GM19351 (cell line): ENCODE results near the gene JMJD7.

Source experiments
- ATAC-seq: cut with Tn5 transposase; IDR thresholded peaks from one replicate; pipeline ENCODE4 v1.9.1; 2021; ENCODE audit warnings: mild to moderate bottlenecking, moderate library complexity; ENCODE audit not compliant: unreplicated experiment

JMJD7 gene

DNA sequence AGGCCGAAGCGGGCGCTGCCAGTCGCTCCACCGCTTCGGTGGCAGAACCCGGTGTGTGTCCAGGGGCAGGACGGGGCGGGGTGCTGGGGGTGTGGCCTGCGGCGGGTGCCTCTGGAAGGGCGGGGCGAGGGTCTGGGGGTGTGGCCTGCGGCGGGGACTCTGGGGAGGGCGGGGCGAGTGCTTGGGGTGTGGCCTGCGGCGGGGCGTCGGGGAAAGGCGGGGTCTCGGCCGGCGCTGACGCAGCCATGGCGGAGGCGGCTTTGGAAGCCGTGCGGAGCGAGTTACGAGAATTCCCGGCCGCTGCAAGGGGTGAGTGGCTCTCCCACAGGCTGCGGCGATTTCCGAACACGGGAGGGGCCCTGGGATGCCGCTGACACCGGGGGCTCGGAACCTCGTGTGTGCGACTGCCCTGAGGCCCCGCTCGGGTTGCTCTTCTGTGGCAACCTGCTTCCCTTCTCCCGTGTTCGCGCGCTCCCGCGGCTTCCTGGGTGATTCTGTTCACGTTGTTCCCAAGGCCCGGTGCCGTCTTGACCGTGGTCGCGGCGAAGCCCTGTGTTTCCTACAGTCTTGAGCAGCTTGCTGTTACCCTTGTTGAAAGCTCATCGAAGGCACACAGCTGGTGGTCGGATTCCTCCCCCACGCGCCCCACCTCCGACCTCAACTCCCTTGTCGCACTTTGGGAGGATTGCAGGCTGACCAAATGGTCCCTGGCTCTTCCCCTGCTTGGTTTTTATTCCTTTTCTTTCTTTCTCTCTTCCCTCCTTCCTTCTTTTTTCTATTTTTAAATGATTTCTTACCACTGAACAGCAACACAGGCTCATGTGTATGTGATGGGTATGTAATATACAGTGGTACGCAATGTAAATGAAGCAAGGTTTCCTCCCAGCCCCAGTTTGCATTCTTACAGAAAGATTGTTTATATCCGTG is at the start of gene JMJD7:
JMJD7 (plus strand) TSS at position 213 of the 927 bp plus-strand sequence; CDS start at position 246, 33 bp downstream.
- peak; percentile 82 for ATAC-seq

DNA sequence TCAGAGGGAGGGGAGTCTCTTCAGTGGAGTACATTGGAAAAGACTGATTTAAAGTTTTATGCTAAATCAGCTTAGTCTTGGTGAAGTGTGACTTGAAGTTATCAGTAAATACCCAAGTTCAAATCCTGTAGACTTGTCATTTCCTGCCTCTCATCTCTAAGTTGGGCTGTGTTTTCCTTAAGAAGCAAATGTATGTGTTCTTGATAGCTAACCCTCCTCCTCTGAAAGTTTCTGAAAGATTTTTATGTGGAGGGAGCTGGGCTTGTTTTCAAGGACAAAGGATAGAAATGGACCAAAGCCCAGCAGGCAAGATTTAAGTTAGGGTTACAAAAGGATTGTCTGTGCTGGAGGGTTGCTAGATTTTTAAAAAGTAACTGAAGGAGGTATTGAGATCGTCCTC is 49.4 kb upstream of the JMJD7 start:
- no peak for ATAC-seq

DNA sequence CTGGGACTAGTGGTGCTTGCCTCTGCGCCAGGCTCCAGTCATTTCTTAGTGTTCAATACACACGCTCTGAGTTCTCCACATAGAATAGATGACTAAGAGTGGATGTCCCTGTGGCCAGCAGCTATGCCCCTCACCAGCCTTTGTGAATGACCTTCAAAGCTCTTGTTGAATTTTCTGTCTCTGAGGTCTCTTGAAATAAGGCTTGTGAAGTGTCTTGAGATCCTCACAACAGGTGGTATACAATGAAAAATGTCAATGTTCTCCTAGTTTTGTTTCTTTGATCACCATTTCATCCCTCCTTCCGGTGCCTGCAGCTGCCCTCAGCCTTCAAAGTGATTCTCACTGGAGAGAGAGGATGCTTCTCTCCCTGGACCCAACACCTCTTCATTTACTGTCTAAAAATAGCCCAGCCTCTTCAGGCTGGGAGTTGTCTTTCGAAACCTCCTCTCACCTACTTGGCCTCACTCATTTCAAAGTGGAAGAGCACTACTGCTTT is 48.2 kb upstream of the JMJD7 start:
- ATAC-seq: no peak

DNA sequence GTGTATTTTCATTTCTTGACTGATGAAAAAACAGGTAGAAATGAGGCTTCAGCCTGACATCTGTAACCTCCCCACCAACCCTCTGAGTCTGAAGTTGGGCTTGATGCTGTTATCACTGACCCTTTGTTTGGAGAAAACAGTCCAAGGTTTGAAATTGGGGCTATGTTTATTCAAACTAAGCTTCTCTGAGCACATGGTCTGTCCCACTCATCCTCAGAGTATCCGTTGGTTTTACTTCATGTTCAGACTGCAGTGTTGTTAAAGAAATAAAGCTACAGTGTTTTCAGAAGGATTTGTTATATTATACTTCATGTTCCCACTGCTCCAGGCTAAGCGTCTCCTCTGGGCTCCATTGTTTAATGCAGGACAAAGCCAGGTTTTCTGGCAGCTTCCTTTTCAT is 47.6 kb upstream of the JMJD7 start:
- no peak for ATAC-seq

DNA sequence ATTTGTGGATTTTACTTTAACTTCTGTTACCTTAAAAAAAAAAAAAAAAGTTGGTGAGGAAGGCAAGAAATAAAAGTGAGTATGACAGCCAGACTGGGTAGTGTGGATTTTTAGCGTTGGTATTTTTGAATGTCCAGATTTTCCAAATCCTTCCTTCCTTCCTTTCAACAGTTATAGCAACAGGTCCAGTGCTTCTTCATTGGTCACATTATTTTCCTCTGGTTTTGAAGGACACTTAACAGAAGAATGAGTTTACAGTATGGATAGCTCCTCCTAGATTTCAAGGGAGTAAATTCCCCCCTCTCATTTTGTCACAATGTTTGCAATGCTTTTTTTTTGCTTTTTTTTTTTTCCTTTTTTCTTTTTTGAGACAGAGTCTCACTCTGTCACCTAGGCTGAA is 47.2 kb upstream of the JMJD7 start:
- no peak for ATAC-seq

DNA sequence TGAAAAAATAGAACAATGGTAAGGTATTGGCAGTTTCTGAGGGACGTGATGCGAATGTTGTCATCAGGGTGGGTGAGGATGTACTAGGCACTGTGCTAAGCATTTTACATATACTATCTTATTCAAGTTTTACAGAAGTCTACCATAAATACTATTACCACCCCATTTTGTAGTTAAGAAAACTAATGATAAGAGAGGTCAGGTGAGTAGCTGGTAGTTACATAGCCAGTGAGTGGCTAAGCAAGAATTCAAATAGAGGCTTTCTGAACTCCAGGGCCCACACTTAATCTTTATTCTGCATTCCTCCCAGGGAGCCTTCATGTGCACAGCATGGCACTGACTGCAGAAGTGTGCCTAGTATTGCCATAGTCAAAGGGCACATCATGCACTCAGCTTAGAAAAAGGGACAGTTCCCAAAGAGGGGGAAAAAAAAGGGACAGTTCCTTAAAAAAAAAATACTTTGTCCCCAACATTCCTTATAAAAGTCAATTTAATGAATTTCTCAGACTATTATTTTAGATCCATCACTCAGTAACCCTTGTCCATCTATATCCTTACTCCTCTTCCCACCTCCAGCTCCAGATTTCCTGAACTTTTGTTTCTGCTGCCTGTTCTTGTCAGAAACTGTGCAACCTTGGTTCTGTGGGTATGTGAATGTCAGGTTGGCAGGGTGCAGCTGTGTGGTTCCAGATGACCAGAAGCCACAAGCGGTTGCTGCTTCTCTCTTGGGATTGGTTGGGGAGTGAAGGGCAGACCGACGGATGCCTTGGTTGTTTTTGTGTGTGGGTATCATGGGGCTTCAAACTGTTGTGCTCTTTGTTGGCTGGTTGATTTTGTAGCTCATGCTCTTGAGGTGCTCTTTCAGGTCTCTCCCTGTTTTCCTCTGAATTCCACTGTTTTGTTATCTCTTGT is 45.3 kb upstream of the JMJD7 start:
- ATAC-seq: no peak

DNA sequence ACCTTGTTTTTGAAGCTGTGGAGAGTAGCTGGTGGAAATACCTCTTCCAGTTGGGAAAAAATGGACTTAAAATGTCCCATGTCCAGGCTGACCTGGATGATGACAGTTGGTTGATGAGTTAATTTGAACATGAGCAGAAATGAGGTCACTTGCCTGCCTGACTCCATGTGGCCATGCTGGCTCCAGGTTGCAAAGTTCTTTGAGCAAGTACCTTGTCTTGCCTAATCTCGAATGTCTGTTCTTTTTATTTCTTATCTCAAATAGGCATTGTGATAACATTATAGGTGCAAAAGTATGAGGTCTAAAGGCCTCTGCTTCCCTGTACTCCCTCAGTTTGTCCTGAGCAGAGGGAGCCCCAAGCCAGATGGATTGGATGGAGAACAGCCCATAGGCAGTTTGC is 44.6 kb upstream of the JMJD7 start:
- no peak for ATAC-seq

DNA sequence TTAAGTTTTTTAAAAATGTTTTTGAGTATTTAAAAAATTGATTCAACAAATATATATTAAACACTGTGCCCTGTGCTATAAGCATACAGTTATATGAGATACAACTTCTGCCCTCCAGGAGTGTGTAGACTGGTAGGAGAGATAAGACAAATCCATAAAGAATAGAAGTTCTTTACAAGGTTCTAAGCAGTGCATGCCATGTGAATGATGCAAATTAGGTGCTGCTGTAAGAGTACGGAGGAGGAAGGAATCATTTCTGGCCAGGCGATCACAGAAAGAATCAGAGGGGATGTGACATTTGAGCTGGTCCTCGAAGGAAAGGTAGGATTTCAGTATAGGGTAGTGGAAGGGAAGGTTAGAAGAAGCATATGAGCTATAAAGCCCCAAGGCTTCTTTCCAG is 39.6 kb upstream of the JMJD7 start:
- ATAC-seq: no peak

DNA sequence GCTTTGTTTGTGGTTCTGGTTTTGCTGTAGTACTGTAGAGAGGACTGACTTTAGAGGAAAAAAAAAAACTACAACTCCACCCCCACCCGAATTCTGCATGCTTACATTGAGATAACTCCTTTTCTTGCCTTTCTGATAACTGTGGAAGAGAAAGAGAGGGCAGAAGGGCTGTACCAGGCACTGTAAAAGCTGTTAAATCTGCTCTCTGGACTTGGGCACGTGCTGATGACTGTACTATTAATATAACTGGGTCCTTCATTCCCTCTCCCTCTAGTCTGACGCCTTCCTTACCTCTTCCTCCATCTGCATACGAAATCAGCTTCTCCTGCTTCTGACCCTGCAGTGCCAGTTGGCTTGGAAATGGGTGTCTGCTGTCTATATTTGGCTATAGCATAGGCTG is 38.7 kb upstream of the JMJD7 start:
- no peak for ATAC-seq

DNA sequence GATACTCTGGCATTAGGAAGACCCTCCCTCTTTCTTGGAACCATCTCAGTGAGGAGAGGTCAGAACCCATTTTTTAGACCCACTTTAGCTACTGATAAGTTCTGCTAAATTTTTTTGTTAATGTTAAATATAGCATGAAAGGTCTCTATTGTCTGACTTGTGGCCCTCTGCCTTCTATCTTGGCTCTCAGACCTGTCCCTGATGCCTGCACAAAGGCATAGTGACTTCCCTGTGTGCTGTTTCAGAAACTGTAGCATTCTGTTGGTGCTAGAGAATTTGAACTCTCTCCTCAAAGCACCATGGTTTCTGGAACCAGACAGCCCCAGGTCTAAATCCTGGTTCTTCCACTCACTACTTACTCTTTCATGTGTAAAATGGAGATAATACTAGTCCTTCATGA is 38.2 kb upstream of the JMJD7 start:
- ATAC-seq: no peak

DNA sequence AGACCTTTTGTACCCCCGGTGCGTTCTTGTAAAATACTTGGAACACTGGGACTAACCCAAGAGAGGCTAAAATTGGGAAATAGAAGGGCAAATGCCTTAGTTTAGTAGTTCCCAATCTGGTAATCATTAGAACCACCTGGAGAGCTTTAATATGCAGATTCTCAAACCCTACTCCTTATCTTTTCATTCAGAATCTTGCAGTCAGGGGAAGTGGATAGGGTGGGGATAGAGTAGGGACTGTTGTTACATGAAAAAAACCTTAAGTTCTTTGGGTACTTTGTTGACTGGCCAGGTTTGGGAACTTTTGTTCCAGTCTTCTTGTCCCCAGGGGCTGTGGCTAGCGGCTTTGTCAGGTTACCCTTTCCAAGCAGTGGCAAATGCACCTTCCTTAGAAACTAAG is 37.7 kb upstream of the JMJD7 start:
- ATAC-seq: no peak

DNA sequence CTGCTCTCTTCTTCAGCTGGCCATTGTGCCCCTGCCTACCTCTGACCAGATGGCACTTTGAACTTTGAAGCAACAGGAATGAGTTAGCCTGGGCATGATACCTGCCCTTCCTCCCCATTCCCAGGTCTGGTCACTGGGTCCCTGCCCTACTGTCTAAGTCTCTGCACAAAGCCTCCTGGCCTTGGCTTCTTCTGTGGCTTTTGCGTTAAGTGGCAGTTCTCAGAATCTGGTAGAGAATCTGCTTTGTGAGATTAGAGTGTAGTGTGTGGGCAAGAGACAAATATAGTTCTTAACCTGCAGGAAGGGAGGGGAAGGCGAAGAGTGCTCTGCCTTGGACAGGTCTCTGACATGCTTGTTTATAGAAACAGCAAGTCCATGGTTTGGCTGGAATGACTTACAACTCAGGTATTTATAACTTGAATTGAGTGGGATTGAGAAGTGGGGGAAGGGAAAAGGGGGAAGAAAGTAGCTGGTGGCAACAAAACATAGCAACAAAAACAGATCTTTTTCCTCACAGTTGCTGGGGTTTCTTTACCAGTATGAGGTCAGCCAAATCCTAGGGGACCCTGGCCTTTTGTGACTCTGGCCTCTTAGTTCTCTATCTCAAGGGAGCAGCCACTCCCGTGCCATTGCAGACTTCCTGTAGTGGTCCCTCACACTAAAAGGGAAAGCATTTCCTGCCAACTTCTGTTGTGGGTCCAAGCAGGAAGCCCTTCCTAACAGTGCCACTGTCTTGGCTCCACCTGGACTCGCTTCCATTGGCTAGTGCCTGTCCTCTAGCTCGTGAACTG is 36.9 kb upstream of the JMJD7 start:
- ATAC-seq: no peak

DNA sequence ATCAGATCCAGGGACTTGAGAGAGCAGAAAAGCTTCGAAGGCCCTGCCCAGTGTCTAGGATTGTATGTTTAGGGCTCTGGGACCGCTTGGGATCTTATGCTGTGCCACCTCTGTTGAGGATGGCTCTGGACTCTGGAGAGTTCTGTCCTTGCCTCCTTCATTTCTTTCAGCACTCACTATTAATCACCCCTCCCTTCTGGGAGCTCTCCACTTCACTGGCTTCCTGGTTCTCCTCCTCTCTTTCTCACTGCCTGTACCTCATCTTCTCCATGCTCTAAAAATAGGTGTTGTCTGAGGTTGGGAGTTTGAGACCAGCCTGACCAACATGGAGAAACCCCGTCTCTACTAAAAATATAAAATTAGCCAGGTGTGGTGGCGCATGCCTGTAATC is 36.4 kb upstream of the JMJD7 start:
- ATAC-seq: no peak

DNA sequence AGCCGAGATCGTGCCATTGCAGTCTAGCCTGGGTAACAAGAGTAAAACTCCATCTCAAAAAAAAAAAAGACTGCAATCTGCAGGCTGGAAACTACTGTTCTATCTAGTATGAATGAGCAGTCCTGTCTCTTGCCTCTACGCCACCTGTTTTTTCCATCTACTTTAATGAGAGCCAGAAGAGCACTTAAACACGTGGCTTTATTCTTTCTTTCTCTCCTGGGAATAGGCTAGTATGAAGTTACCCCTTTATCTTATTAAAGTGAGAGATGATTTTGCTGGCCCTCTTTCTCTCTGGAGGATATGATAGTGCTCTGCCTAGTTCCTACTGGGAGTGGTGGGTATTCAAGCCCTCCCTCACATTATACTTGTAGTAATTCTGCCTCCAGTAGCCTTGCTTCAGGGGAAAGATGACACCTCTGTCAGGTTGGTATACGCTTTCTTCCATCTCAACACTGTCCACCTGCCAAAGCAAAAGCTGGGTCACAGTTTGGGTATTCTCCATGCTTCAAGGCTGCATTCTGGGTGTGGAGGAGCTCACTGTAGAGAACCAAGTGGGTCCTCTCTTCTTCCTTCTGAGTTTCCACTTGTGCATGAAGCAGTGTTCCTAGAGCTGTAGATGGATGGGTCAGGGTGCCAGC is 35.8 kb upstream of the JMJD7 start:
- ATAC-seq: no peak

DNA sequence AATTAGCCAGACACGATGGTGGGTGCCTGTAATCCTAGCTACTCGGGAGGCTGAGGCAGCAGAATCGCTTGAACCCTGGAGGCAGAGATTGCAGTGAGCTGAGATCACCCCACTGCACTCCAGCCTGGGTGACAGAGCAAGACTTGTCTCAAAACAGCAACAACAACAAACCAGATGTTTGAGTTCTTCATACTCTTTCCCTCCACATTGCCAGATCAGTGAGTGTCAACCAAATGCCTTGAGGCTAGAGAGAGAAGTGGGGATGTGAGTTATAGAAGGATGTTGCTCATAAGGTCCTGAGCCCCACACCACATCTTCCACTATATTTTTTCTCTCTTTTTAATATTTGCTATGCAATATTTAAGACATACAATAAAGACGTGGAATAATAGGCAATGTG is 33.8 kb upstream of the JMJD7 start:
- ATAC-seq: no peak

DNA sequence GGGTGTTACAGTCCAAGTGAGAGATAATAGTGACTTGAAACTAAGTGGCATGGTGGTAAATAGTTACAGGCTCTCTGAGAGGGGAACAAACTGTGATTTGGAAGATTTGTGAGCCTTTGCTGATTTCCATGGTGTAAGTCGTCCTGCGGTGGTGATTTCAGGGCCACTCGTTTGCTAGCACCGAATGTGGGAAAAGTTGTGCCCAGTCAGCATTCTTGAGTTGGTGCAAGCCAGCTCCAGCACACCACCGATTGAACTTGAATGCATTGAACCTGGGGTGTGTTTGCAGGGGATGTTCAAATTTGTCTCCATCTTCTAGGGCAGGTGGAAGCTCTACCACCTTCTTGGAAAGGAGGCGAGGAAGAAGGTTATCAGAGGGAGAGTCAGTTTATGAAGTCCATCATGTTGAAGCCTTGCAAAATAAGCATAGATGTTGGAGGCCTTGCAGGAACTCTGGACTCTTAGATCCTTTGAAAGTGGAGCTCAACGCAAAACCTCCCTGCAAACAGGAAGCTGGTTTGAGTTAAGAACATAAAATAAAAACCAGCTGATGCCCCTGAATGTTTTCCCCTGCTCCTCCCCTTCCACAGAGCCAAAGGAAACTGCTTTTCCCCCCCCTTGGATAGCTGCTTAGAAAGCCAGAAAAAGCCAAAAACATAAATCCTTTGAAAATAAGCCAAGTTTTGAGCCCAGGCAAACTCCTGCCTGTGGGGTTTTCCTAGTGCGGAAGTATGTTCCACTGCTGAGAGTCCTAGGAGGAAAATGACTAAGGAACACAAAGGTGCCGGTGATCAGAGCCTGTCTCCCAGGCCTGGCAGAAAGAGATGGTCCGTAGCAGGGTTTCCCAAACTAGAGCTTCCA is 31.7 kb upstream of the JMJD7 start:
- no peak for ATAC-seq

DNA sequence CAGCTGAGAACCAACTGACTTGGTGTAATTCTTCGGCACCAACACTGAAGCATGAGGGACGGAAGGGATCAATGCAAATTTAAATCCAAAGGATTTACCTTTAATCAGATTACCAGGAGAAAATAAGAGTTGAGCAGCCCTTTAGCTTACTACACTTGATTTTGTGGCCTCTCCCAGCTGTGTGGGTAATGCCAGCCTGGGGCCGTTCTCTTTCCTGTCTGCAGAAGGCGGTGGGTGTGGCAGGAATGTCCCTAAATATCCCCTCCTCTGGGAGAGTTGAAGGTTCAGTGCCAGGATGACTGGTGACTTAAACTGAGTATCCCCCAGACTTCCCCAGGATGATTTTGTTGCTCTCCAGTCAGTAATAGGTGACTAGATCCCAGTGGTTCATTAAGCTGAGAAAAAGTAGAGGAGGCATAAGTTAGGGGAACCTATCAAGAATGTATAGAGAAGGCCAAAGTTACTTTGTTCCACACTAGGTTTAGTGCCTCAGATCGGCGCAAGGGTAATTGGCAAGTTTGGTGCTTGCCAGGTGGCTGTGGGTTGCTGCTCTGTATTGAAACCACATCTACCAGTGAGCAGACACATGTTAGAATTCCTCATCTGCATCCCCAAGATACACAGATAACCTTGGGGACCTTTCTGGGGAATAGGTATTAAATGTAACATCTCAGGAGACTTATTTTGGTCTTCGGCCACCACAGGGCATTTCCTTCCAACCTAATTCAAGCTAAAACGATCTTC is 30.5 kb upstream of the JMJD7 start:
- ATAC-seq: no peak

DNA sequence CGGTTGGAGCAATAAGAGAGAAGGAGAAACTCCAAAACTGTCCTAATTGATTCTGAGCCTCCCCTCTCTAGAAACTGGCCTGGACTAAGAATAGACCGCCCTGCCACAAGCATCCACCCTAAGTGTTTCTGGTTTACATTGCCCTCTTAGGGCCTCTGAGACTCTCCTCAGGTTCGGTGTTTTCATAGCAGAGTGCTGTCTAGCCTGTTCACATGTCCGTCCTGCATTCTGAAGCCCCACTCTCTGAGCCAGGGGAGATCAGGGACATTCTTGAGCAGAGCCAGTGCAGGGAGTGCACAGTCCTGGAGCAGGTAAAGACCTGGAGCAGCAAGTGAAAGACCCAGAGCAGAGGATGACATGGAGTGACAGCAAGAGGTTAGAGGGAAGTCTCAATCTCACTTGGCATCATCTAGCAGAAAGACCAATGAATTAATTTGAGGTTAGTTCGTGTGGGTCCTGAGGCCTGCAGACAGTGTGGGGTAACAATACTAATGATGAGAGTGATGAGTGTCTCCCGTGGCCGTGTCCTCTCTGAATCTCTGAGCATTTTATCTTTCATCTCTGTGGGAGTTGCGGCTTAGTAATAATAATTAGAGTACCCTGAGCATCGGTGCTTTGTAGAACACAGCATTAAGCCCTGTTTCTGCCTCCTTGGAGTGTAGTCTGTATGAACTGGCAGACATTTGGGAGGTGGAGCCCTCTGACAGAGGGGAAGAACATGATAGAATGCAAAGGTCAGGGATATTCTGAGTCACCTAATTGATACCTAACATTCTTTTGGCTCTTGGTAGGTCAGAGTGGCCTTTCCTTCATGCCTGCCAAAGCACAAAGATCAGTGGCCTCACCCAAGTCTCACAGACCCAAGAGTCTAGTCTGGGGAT is 29.0 kb upstream of the JMJD7 start:
- ATAC-seq: no peak
